Transverse colon (tissue), 4 donors: ENCODE results near the gene KIAA2012.

Source experiments
- POLR2A ChIP-seq: fragments of 450-650 bp; IDR thresholded peaks from one replicate; pipeline ENCODE4 v1.6.1; 2016; ENCODE audit warnings: antibody characterized with exemption, mild to moderate bottlenecking, moderate library complexity
- POLR2AphosphoS5 ChIP-seq, 3 donors: sonication (generic); formaldehyde crosslinking; IDR thresholded peaks; one replicate each; pipeline ENCODE4 v1.6.1; 2016; ENCODE audit warnings: antibody characterized with exemption in 3 of 3
- TF ChIP-seq, protein P1 (sequence below), 5 experiments: fragments of 200-600 bp in 3 of 5; fragments of 450-650 bp in 2 of 5; sonication (generic) in 3 of 5; IDR thresholded peaks; 1 replicate in 2 of 5; 2 replicates in 3 of 5; pipeline ENCODE4 v1.5.1; 2016 to 2017; ENCODE audit warnings: antibody characterized with exemption in 5 of 5, inconsistent platforms in 3 of 5, mild to moderate bottlenecking in 2 of 5, moderate library complexity in 1 of 5

DNA sequence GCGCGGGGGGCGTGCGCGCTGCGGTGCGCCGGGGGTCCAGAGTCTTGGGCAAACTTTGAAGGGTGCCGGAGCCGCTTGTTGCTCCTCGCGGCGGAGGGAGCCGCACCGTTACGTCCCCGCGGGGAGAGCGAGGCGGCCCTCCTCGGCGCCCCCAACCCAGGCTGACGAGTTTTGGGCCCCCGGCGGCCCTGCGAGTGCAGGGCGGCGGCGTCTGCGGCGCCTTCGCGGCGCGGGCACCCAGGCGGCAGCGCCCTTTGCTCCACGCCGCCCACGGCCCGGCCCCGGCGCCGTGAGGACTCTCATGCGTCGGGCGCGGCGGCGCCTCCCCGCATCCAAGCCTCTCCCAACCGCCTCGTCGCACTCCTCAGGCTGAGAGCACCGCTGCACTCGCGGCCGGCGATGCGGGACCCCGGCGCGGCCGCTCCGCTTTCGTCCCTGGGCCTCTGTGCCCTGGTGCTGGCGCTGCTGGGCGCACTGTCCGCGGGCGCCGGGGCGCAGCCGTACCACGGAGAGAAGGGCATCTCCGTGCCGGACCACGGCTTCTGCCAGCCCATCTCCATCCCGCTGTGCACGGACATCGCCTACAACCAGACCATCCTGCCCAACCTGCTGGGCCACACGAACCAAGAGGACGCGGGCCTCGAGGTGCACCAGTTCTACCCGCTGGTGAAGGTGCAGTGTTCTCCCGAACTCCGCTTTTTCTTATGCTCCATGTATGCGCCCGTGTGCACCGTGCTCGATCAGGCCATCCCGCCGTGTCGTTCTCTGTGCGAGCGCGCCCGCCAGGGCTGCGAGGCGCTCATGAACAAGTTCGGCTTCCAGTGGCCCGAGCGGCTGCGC is 38.6 kb upstream of the KIAA2012 start:
- TF ChIP-seq POLR2A, result no peak
- TF ChIP-seq, protein P1, sequence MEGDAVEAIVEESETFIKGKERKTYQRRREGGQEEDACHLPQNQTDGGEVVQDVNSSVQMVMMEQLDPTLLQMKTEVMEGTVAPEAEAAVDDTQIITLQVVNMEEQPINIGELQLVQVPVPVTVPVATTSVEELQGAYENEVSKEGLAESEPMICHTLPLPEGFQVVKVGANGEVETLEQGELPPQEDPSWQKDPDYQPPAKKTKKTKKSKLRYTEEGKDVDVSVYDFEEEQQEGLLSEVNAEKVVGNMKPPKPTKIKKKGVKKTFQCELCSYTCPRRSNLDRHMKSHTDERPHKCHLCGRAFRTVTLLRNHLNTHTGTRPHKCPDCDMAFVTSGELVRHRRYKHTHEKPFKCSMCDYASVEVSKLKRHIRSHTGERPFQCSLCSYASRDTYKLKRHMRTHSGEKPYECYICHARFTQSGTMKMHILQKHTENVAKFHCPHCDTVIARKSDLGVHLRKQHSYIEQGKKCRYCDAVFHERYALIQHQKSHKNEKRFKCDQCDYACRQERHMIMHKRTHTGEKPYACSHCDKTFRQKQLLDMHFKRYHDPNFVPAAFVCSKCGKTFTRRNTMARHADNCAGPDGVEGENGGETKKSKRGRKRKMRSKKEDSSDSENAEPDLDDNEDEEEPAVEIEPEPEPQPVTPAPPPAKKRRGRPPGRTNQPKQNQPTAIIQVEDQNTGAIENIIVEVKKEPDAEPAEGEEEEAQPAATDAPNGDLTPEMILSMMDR (IDR thresholded peaks at IDR 0.05), result no peak
- no peak for TF ChIP-seq POLR2AphosphoS5 (IDR thresholded peaks at IDR 0.05)
